Stomach (tissue), 4 donors: ENCODE data around the gene KCNH1.

Experiments used
- EP300 ChIP-seq: sonication (generic); formaldehyde crosslinking; IDR thresholded peaks from one replicate; pipeline ENCODE4 v1.6.1; 2017; ENCODE audit warnings: antibody characterized with exemption
- POLR2A ChIP-seq, 4 donors: fragments of 450-650 bp; IDR thresholded peaks; one replicate each; pipeline ENCODE4 v1.6.1; 2016; ENCODE audit warnings: antibody characterized with exemption in 4 of 4, control low read depth in 2 of 4, mild to moderate bottlenecking in 1 of 4, moderate library complexity in 1 of 4
- POLR2AphosphoS5 ChIP-seq, 3 donors: sonication (generic); formaldehyde crosslinking; IDR thresholded peaks; one replicate each; pipeline ENCODE4 v1.6.1; 2016; ENCODE audit warnings: antibody characterized with exemption in 3 of 3
- TF ChIP-seq, protein P1 (sequence below), 7 experiments: fragments of 450-650 bp in 4 of 7; fragments of 200-600 bp in 3 of 7; sonication (generic) in 3 of 7; IDR thresholded peaks; one replicate each; pipeline ENCODE4 v1.5.1; 2016 to 2019; ENCODE audit warnings: antibody characterized with exemption in 7 of 7, control low read depth in 2 of 7, mild to moderate bottlenecking in 1 of 7

DNA sequence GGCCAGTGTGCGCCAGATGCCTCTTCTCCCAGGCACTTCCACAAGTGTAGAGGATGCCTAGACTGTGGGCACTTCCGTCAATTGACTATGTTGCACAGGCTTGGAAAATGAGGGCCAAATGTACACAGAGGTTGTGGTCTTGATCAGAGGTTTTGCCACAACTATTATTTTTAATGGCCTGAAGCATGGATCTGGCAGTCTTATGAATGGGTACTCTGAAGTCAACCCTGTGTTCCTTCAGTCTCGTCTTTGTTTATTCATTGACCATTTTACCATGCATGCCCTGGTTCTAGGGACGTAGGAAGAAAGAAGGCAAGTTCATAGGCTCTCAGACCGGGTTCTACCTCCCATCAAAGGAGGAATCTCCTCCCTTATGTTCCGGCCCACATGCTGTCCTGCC is 476.1 kb downstream of the KCNH1 start:
- TF ChIP-seq, protein P1, sequence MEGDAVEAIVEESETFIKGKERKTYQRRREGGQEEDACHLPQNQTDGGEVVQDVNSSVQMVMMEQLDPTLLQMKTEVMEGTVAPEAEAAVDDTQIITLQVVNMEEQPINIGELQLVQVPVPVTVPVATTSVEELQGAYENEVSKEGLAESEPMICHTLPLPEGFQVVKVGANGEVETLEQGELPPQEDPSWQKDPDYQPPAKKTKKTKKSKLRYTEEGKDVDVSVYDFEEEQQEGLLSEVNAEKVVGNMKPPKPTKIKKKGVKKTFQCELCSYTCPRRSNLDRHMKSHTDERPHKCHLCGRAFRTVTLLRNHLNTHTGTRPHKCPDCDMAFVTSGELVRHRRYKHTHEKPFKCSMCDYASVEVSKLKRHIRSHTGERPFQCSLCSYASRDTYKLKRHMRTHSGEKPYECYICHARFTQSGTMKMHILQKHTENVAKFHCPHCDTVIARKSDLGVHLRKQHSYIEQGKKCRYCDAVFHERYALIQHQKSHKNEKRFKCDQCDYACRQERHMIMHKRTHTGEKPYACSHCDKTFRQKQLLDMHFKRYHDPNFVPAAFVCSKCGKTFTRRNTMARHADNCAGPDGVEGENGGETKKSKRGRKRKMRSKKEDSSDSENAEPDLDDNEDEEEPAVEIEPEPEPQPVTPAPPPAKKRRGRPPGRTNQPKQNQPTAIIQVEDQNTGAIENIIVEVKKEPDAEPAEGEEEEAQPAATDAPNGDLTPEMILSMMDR (IDR thresholded peaks at IDR 0.05): no peak
- TF ChIP-seq POLR2A (IDR thresholded peaks at IDR 0.05) (no peak), EP300 (no peak), POLR2AphosphoS5 (IDR thresholded peaks at IDR 0.05) (no peak)
